Measurements from ENCODE around the gene UBXN7.
"Not testable (repeated sequence)": the region's sequence is repeated elsewhere in the genome, so short reads cannot be mapped to it uniquely, and the experiment has no call there.

UBXN7 gene

DNA sequence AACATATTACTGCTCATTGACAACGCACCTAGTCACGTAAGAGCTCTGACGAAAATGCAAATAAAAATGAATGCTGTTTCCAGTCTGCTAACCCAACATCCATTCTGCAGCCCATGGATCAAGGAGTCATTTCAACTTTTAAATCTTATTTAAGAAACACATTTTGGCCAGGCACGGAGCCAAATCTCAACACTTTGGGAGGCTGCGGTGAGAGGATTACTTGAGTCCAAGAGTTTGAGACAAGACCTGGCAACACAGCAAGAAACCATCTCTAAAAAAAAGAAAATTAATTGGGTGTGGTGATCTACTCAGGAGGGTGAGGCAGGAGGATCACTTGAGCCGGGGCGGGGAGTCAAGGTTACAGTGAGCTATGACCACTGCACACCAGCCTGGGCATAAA, 71.6 kb downstream of the UBXN7 start:
- H3K4me3 ChIP-seq (ENCODE audit: control insufficient read depth in 1 of 7, extremely low read depth in 1 of 7, insufficient read depth in 4 of 7, low read depth in 2 of 7, low read length in 6 of 7), result no peak overlapping the region
- H3K27ac ChIP-seq (ENCODE audit: insufficient read depth in 1 of 2, low read depth in 1 of 2, low read length in 2 of 2, poor library complexity in 1 of 2, severe bottlenecking in 2 of 2), result no peak overlapping the region
- ChIA-PET CTCF (no interaction called here), POLR2A (no interaction called here)
- 97% methylated on average over 5 of the region's 7 CpGs for WGBS (ENCODE audit: insufficient coverage)
- no peak for DNase-seq
- no peaks in the 10 kb centered on the region for H3K9me3 ChIP-seq (ENCODE audit: control extremely low read depth in 1 of 5, control insufficient read depth in 4 of 5, insufficient read depth in 2 of 5, low read depth in 1 of 5, low read length in 4 of 5)
- no peaks in the 10 kb centered on the region for H3K4me1 ChIP-seq (ENCODE audit: control extremely low read depth in 1 of 4, control insufficient read depth in 4 of 4, insufficient read depth in 4 of 4, low read length in 3 of 4)
- no peaks in the 10 kb centered on the region for H3K27me3 ChIP-seq (replicated peaks in 2 of 5; ENCODE audit: control insufficient read depth in 4 of 5, insufficient read depth in 5 of 5, low read length in 4 of 5)
- peaks cover 41 to 77% (median 49%) of the 10 kb centered on the region in 4 experiments for H3K36me3 ChIP-seq (ENCODE audit: control insufficient read depth in 4 of 4, insufficient read depth in 4 of 4, low read length in 3 of 4)

DNA sequence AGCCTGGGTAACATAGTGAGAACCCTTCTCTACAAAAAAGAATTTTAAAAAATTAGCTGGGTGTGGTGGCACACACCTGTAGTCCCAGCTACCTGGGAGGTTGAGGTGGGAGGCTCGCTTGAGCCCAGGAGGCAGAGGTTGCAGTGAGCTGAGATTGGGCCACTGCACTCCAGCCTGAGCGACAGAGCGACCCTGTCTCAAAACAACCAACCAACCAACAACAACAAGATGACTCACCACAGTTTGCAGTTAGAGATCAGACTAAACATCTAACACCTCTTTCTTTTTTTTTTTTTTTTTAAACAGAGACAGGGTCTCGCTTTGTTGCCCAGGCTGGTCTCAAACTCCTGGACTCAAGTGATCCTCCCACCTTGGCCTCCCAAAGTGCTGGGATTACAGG, 73.7 kb downstream of the UBXN7 start:
- H3K4me3 ChIP-seq (ENCODE audit: control insufficient read depth in 1 of 7, extremely low read depth in 1 of 7, insufficient read depth in 4 of 7, low read depth in 2 of 7, low read length in 6 of 7); DNase-seq; H3K9me3 ChIP-seq (ENCODE audit: control extremely low read depth in 1 of 5, control insufficient read depth in 4 of 5, insufficient read depth in 2 of 5, low read depth in 1 of 5, low read length in 4 of 5); H3K4me1 ChIP-seq (ENCODE audit: control extremely low read depth in 1 of 4, control insufficient read depth in 4 of 4, insufficient read depth in 4 of 4, low read length in 3 of 4); H3K27ac ChIP-seq (ENCODE audit: insufficient read depth in 1 of 2, low read depth in 1 of 2, low read length in 2 of 2, poor library complexity in 1 of 2, severe bottlenecking in 2 of 2); H3K27me3 ChIP-seq (replicated peaks in 2 of 5; ENCODE audit: control insufficient read depth in 4 of 5, insufficient read depth in 5 of 5, low read length in 4 of 5); POLR2A ChIA-PET: not testable (repeated sequence)
- peaks cover 51 to 87% (median 61%) of the 10 kb centered on the region in 4 experiments for H3K36me3 ChIP-seq (ENCODE audit: control insufficient read depth in 4 of 4, insufficient read depth in 4 of 4, low read length in 3 of 4)
- CTCF ChIA-PET, result interaction anchor here (1.4 kb wide), 1 partner anchor 12 kb away, joined by 5 read pairs; no protein-coding TSS in a partner anchor
- 100% methylated on average over 2 of the region's 4 CpGs for WGBS (ENCODE audit: insufficient coverage)

DNA sequence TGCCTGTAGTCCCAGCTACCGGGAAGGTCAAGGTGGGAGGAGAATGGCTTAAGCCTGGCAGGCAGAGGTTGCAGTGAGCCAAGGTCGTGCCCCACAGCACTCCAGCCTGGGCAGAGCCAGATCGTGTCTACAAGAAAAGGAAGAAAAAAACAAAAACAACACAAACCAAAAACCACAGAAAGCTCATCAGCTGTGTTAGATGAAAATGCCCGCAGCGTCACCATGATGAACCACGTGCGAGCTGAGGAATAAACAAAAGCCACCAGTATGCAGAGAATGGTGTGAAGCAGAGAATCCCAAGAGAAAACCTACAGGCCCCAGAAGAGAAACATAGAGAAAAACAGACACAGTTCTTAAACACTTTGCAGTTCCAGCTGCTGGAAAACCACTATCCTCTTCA, 74.3 kb downstream of the UBXN7 start:
- no peak for DNase-seq
- H3K9me3 ChIP-seq (ENCODE audit: control extremely low read depth in 1 of 5, control insufficient read depth in 4 of 5, insufficient read depth in 2 of 5, low read depth in 1 of 5, low read length in 4 of 5), result no peaks in the 10 kb centered on the region
- no peak overlapping the region for H3K4me3 ChIP-seq (ENCODE audit: control insufficient read depth in 1 of 7, extremely low read depth in 1 of 7, insufficient read depth in 4 of 7, low read depth in 2 of 7, low read length in 6 of 7)
- H3K4me1 ChIP-seq (ENCODE audit: control extremely low read depth in 1 of 4, control insufficient read depth in 4 of 4, insufficient read depth in 4 of 4, low read length in 3 of 4), result no peaks in the 10 kb centered on the region
- no peak overlapping the region for H3K27ac ChIP-seq (ENCODE audit: insufficient read depth in 1 of 2, low read depth in 1 of 2, low read length in 2 of 2, poor library complexity in 1 of 2, severe bottlenecking in 2 of 2)
- CTCF ChIA-PET, result interaction anchor here (1.4 kb wide), 1 partner anchor 13 kb away, joined by 5 read pairs; no protein-coding TSS in a partner anchor
- H3K27me3 ChIP-seq (replicated peaks in 2 of 5; ENCODE audit: control insufficient read depth in 4 of 5, insufficient read depth in 5 of 5, low read length in 4 of 5), result no peaks in the 10 kb centered on the region
- POLR2A ChIA-PET, result interaction anchor here (0.6 kb wide), 1 partner anchor 205 kb away, joined by 4 read pairs; no protein-coding TSS in a partner anchor
- H3K36me3 ChIP-seq (ENCODE audit: control insufficient read depth in 4 of 4, insufficient read depth in 4 of 4, low read length in 3 of 4), result peaks cover 47 to 83% (median 61%) of the 10 kb centered on the region in 4 experiments
- 100% methylated on average over 3 of the region's 7 CpGs for WGBS (ENCODE audit: insufficient coverage)

DNA sequence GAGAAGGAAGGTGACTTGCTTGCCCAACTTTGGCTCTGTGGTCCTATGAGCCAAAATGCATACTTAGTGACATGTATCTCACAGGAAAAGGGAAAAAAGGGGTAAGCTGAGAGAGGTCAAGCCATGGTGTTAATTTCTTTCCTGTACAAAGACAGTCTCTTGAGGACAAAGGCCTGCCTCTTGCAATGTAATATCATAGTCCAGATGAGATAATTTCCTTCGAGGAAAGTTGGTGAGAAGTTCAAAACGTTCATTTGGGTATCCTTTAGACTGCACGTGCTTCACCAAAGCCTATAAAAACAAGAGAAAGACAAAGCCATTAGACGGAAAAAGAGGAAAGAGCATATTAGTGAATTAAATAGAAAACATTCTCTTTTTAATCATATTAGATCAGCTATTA, 75.7 kb downstream of the UBXN7 start:
- Histone ChIP-seq H3K4me1 (ENCODE audit: control extremely low read depth in 1 of 4, control insufficient read depth in 4 of 4, insufficient read depth in 4 of 4, low read length in 3 of 4) (no peaks in the 10 kb centered on the region), H3K4me3 (ENCODE audit: control insufficient read depth in 1 of 7, extremely low read depth in 1 of 7, insufficient read depth in 4 of 7, low read depth in 2 of 7, low read length in 6 of 7) (no peak overlapping the region), H3K9me3 (ENCODE audit: control extremely low read depth in 1 of 5, control insufficient read depth in 4 of 5, insufficient read depth in 2 of 5, low read depth in 1 of 5, low read length in 4 of 5) (no peaks in the 10 kb centered on the region), H3K27ac (ENCODE audit: insufficient read depth in 1 of 2, low read depth in 1 of 2, low read length in 2 of 2, poor library complexity in 1 of 2, severe bottlenecking in 2 of 2) (no peak overlapping the region), H3K27me3 (replicated peaks in 2 of 5; ENCODE audit: control insufficient read depth in 4 of 5, insufficient read depth in 5 of 5, low read length in 4 of 5) (no peaks in the 10 kb centered on the region), H3K36me3 (ENCODE audit: control insufficient read depth in 4 of 4, insufficient read depth in 4 of 4, low read length in 3 of 4) (peaks cover 39 to 71% (median 52%) of the 10 kb centered on the region in 4 experiments)
- CTCF ChIA-PET, result no interaction called here
- POLR2A ChIA-PET, result no interaction called here
- WGBS (ENCODE audit: insufficient coverage), result no CpG with 5 or more reads among the region's 4 CpGs
- DNase-seq, result no peak

DNA sequence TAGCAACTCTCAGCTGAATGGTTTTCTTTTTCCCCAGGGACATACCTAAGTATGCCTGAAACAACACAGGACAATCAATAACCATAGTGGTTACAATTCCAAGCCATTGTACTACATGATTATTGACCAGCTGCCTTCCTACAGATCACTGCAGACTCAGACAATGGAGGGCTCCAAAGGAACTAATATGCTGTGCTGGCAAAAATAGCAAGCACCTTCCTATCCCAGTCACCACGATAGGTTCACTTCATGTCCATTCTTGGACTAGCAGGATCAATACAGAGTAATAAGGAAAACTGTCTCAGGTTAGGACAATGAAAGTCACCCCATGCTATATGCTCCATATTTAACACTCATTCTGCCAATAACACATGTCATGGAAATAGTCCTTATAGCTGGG, 76.6 kb downstream of the UBXN7 start:
- Histone ChIP-seq H3K27me3 (replicated peaks in 2 of 5; ENCODE audit: control insufficient read depth in 4 of 5, insufficient read depth in 5 of 5, low read length in 4 of 5) (no peaks in the 10 kb centered on the region), H3K4me3 (ENCODE audit: control insufficient read depth in 1 of 7, extremely low read depth in 1 of 7, insufficient read depth in 4 of 7, low read depth in 2 of 7, low read length in 6 of 7) (no peak overlapping the region), H3K9me3 (ENCODE audit: control extremely low read depth in 1 of 5, control insufficient read depth in 4 of 5, insufficient read depth in 2 of 5, low read depth in 1 of 5, low read length in 4 of 5) (no peaks in the 10 kb centered on the region), H3K27ac (ENCODE audit: insufficient read depth in 1 of 2, low read depth in 1 of 2, low read length in 2 of 2, poor library complexity in 1 of 2, severe bottlenecking in 2 of 2) (no peak overlapping the region), H3K4me1 (ENCODE audit: control extremely low read depth in 1 of 4, control insufficient read depth in 4 of 4, insufficient read depth in 4 of 4, low read length in 3 of 4) (no peaks in the 10 kb centered on the region), H3K36me3 (ENCODE audit: control insufficient read depth in 4 of 4, insufficient read depth in 4 of 4, low read length in 3 of 4) (peaks cover 31 to 63% (median 44%) of the 10 kb centered on the region in 4 experiments)
- no CpG with 5 or more reads among the region's 1 CpG for WGBS (ENCODE audit: insufficient coverage)
- ChIA-PET POLR2A (no interaction called here), CTCF (no interaction called here)
- no peak for DNase-seq

DNA sequence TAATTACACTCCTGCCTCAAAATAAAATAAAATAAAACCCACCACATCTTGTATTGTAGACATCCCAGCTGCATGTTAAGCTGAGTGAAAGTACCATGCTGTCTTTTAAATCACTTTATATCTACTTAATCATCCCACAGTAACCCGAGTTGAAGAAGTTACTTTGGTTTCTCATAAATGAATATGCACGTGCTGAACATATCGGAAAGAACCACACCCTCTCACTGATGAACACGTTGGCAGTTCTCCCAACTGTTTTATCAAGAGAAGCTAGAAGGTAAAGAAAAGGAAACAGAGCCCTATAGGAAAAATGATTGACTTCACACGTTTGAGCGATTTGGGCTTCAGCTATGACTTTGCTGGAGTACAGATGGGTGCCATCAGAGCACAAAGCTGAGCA, 78.1 kb downstream of the UBXN7 start:
- Histone ChIP-seq H3K27ac (ENCODE audit: insufficient read depth in 1 of 2, low read depth in 1 of 2, low read length in 2 of 2, poor library complexity in 1 of 2, severe bottlenecking in 2 of 2) (no peak overlapping the region), H3K27me3 (replicated peaks in 2 of 5; ENCODE audit: control insufficient read depth in 4 of 5, insufficient read depth in 5 of 5, low read length in 4 of 5) (no peaks in the 10 kb centered on the region), H3K9me3 (ENCODE audit: control extremely low read depth in 1 of 5, control insufficient read depth in 4 of 5, insufficient read depth in 2 of 5, low read depth in 1 of 5, low read length in 4 of 5) (no peaks in the 10 kb centered on the region), H3K4me3 (ENCODE audit: control insufficient read depth in 1 of 7, extremely low read depth in 1 of 7, insufficient read depth in 4 of 7, low read depth in 2 of 7, low read length in 6 of 7) (no peak overlapping the region), H3K4me1 (ENCODE audit: control extremely low read depth in 1 of 4, control insufficient read depth in 4 of 4, insufficient read depth in 4 of 4, low read length in 3 of 4) (no peaks in the 10 kb centered on the region), H3K36me3 (ENCODE audit: control insufficient read depth in 4 of 4, insufficient read depth in 4 of 4, low read length in 3 of 4) (peaks cover 31 to 55% (median 40%) of the 10 kb centered on the region in 4 experiments)
- POLR2A ChIA-PET, result no interaction called here
- CTCF ChIA-PET, result no interaction called here
- no peak for DNase-seq
- 91% methylated on average over 3 of the region's 6 CpGs for WGBS (ENCODE audit: insufficient coverage)

DNA sequence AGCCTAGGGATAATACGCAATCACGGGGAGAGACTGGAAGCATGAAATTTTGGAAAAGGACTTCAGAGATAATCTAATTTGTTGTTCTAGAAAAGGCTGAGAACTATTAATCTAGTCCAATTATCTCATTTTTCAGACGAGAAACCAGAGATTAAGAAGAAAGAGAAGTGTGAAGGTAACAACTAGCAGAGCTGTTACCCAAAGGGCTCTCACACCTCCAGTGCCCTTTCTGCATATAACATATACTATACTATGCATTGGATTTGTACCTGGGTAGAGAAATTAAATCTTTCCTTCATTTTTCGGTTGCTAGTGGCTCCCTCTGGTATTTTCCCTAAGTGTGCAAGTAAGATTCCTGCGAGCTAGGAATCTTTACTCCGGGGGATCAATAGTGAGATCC, 80.7 kb downstream of the UBXN7 start:
- Histone ChIP-seq H3K27me3 (replicated peaks in 2 of 5; ENCODE audit: control insufficient read depth in 4 of 5, insufficient read depth in 5 of 5, low read length in 4 of 5) (no peaks in the 10 kb centered on the region), H3K4me3 (ENCODE audit: control insufficient read depth in 1 of 7, extremely low read depth in 1 of 7, insufficient read depth in 4 of 7, low read depth in 2 of 7, low read length in 6 of 7) (no peak overlapping the region), H3K36me3 (ENCODE audit: control insufficient read depth in 4 of 4, insufficient read depth in 4 of 4, low read length in 3 of 4) (peaks cover 29 to 44% (median 33%) of the 10 kb centered on the region in 4 experiments), H3K4me1 (ENCODE audit: control extremely low read depth in 1 of 4, control insufficient read depth in 4 of 4, insufficient read depth in 4 of 4, low read length in 3 of 4) (no peaks in the 10 kb centered on the region), H3K27ac (ENCODE audit: insufficient read depth in 1 of 2, low read depth in 1 of 2, low read length in 2 of 2, poor library complexity in 1 of 2, severe bottlenecking in 2 of 2) (no peak overlapping the region), H3K9me3 (ENCODE audit: control extremely low read depth in 1 of 5, control insufficient read depth in 4 of 5, insufficient read depth in 2 of 5, low read depth in 1 of 5, low read length in 4 of 5) (no peaks in the 10 kb centered on the region)
- DNase-seq, result no peak
- POLR2A ChIA-PET, result interaction anchor here (0.6 kb wide), 1 partner anchor 13 kb away, joined by 5 read pairs; no protein-coding TSS in a partner anchor
- CTCF ChIA-PET, result no interaction called here
- WGBS (ENCODE audit: insufficient coverage), result 100% methylated on average over 3 of the region's 6 CpGs
